Measurements from ENCODE around the gene UAP1L1. TPM values are rescaled to one million over a fixed set of nuclear protein-coding genes. Genes with fewer than 3 reads are reported as not detected.
"Not testable (repeated sequence)": the region's sequence is repeated elsewhere in the genome, so short reads cannot be mapped to it uniquely, and the experiment has no call there.

The UAP1L1 gene
- total RNA-seq, 1 donor from 2014 or later, result 40.2 TPM

DNA sequence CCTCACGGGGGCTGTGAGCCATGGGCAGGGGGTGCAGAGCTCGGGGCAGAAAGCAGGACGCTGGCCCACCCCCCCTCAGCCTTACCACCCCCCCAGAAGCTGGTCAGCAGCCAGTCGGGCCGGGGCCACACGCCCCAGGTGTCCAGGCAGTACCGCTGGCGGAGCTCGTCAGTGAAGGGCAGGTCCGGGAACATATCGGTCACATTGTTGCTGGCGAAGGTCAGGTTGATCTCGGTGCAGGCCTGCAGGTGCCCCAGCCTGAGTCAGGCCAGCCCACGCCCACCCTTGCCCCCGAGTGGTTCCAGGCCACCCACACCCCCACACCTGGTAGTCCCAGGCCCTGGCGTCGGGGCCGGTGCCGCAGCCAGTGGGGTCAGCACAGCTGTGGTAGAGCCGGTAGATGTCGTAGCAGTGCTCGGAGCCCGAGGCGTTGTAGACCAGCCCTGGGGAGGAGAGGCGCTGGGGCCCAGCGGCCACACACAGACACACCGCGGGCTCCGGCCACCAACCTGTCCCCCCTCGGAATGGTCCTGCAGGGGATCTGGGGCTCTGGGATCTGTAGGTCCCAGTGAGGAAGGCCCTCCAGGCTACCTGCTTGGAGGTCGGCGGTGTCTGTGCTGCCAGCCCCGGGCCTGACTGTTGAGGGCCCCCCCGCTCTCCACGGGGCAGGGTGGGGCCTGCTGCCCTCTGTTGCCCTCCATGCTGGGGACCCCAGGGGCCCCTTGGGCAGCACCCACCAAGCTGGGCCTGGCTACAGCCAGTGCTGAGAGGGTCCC is 34.7 kb downstream of the UAP1L1 start:
- DNase-seq (ENCODE audit: low read depth), result no peak

DNA sequence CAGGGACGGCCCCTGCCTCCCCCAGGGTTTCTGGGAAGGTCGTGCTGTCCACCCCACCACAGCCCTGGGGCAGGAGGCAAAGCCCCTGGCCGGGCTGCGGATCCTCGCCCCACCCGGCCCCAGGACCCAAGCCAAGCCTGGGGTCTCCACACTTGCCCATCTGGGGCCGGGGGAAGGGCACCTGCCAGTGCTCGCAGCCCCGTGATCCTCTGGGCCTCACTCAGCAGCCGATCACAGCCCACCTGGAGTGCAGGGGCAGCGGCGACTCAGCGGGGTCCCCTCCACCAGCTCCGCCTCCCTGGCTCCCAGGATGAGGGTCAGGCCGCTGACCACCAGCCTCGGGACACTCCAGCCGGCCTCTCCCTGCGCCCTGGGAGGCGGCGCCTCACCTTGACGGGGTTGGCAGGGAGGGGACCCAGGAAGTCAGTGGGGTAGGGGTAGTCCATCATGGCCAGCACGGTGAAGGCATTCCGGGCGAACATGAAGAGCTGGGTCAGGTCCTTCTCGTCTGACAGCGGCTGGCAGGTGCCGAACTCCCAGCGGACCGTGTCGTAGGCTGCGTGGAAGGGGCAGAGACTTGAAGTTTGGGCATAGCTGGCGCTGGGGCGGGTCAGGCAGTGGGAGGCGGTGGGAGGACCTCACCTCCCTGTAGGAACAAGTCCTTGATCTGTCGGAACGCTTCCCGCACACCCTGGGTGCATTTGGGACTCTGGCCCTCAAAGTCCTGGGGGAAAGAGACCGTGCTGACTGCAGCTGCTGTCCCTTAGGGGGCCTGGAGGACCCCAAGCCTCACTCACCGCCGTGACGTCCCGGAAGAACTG is 35.5 kb downstream of the UAP1L1 start:
- DNase-seq (ENCODE audit: low read depth), result no peak

DNA sequence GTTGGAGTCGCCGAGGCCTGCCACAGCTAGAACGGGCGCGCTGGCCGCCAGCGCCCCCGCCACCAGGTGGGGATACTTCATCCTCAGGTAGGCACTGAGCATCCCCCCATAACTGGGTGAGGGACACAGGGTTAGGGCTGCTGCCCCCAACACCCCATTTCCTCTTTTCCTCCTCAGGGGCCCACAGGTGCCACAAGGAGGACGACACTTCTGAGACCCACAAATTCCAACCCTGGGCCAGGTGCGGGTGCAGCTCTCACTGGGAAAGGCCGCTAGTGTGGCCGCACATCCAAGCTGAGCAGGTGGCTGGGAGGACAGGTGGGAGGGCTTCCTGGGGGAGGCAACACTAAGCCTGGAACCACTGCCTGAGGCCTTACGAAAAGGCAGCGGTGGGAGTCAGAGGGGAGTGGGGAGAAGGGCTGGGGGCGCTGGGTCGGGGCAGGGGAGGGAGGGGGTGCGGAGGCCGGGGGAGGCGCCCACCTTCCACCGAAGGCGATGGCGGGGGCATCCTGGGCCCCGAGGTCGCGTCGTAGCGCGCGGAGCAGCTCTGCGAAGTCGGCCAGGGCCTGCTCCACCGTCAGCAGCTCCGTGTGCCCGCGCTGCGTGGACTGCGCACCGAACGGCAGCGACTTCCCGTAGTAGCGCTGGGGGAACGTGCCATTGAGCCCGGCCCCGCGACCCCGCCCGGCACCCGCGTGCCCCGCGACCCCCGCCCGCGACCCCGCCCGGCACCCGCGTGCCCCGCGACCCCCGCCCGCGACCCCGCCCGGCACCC is 36.3 kb downstream of the UAP1L1 start:
- no peak for DNase-seq (ENCODE audit: low read depth)

DNA sequence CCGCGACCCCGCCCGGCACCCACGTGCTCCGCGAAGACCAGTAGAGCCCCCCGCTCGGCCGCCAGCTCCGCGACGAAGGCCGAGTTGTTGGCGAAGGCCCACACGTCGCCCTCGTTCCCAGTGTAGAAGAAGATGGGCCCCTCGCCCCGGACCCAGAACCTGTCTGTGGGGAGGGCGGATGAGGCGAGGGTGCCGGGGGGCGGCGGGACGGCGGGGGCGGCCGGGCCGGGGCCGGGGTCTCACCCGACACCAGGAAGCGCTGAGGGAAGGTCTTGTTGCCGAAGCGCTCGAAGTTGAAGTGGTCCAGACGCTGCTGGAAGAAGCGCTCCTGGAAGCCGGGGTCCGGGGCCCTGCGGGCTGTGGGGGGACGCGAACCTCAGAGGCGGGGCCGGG is 36.9 kb downstream of the UAP1L1 start:
- DNase-seq (ENCODE audit: low read depth), result no peak

DNA sequence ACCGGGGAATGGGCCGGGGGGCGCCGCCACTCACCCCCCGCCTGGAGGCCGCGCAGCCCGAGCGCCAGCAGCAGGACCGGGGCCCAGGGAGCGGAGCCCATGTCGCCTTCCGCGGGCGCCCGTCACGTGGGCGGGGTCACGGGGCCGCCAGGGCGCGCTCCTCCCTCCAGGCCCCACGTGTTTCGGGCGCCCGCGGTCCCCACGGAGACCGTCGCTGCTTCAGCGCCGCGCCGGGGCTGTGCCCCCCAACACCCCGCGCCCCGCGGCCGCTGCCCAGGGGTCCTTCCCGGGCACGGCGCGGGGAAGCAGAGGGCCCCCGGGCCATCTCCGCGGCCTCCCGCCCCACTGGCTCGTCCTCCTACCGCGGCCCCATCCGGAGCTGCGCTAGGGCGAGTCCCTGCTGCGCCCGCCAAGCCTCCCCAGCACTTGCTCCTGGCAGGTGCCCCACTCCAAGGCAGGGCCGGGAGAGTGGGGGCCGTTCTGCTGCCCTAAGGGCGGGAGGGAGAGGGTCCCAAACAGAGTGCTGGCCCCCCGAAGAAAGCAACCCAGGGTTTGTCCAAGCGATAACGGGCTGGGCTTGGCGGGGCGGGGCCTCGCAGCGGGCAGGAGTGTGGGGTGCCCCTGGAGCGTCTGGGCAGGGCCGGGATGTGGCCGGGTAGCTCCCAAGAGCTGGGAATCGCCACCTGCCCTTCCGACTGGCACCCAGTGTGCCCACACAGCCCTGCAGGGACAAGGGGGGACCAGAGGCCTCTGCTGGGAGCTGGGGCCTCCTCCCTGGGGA is 37.5 kb downstream of the UAP1L1 start, which contains the start of gene DPP7:
TSS of gene DPP7 (minus strand) at position 121 of the 781 bp plus-strand sequence. CDS start at position 101, 20 bp downstream.
- peak; percentile 61 for DNase-seq (ENCODE audit: low read depth)

DNA sequence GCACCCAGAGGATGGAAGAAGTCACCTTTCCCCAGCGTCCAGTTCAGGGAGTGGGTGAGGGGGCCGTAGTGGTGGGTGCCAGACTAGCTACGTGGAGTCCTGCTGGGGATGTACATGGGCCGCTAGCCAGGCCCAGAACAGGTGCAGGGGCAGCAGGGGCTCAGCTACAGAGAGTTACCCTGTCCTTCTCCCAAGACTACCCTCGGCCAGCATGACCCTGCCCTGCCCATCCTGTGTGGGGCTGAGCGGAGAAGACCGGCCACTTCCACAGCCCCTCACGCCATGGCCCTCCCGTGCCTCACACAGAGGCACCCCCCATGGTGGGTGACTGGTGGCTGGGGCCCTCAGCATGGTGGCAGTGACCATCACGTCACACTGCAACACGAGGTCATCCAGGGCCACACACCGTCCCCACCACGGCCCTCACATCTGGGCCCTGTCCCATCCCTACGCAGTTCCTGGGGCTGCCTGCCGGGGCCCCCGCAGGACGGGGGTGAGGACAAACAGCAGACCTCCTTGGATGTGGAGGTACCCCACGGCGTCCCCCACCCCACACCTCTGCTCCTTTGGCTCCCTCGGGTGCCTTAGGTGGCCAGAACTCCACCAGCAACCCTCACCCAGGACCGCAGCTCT is 38.2 kb downstream of the UAP1L1 start:
- no peak for DNase-seq (ENCODE audit: low read depth)

DNA sequence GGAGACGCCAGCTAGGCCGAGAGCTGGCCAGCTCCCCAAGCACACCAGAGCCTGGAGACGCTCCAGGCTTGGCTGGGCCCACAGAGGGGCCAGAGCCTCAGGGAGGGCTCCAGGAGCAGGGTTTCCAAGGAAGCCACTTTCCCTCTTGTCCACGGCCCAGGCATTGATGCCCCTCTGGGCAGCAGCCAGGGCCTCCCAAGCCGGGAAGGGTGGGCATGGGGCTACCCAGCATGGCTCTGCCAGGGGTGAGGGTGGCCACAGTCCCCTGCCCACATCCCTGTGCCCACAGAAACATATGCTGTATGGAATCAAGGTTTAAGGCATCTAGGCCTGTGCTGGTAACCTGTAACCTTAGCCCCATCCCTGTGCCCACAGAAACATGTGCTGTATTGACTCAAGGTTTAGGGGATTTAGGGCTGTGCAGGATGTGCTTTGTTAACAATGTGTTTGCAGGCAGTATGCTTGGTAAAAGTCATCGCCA is 38.8 kb downstream of the UAP1L1 start:
- DNase-seq (ENCODE audit: low read depth), result no peak

DNA sequence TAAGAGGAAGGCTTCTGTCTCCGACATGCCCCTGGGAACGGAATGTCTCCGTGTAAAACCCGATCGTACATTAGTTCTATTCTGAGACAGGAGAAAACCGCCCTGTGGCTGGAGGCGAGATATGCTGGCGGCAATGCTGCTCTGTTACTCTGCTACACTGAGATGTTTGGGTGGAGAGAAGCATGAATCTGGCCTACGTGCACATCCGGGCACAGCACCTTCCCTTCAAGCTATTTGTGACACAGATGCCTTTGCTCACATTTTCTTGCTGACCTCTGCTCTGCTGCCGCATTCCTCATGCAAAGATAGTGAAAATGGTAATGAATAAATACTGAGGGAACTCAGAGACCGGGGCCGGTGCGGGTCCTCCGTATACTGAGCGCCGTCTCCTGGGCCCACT is 39.4 kb downstream of the UAP1L1 start:
- no peak for DNase-seq (ENCODE audit: low read depth)

DNA sequence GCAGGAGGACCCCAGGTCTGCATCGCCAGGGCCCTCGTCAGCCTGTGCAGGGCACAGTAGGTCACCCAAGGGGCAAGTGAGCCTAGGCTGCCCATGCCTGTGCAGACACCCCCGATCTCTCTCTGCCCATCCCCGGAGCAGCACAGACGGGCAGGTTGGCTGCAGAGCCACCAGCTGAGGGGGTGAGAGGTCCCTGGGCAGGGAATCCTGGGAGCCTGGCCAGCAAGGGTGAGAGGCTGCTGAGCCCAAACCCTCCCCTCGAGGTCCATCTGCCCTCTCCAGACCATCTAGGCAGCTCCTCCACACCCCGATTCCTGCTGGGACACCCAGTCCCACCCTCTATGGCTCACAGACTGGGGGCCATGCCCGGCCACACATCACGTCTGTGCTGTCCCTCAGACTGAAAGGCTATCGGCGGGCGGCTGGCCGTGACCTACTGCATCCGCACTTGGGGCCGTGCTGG is 40.0 kb downstream of the UAP1L1 start:
- DNase-seq (ENCODE audit: low read depth), result no peak

DNA sequence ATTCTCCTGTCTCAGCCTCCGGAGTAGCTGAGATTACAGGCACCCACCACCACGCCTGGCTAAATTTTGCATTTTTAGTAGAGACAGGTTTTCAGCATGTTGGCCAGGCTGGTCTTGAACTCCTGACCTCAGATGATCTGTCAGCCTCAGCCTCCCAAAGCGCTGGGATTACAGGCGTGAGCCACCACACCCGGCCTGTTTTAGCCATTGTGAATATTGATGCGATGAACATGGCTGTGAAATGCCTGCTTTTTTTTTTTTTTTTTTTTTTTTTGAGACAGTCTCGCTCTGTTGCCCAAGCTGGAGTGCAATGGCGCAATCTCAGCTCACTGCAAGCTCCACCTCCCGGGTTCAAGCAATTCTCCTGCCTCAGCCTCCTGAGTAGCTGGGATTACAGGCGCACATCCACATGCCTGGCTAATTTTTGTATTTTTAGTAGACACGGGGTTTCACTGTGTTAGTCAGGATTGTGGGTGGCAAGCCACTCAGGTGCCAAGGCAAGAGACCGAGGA is 40.8 kb downstream of the UAP1L1 start:
- DNase-seq (ENCODE audit: low read depth), result not testable (repeated sequence)

DNA sequence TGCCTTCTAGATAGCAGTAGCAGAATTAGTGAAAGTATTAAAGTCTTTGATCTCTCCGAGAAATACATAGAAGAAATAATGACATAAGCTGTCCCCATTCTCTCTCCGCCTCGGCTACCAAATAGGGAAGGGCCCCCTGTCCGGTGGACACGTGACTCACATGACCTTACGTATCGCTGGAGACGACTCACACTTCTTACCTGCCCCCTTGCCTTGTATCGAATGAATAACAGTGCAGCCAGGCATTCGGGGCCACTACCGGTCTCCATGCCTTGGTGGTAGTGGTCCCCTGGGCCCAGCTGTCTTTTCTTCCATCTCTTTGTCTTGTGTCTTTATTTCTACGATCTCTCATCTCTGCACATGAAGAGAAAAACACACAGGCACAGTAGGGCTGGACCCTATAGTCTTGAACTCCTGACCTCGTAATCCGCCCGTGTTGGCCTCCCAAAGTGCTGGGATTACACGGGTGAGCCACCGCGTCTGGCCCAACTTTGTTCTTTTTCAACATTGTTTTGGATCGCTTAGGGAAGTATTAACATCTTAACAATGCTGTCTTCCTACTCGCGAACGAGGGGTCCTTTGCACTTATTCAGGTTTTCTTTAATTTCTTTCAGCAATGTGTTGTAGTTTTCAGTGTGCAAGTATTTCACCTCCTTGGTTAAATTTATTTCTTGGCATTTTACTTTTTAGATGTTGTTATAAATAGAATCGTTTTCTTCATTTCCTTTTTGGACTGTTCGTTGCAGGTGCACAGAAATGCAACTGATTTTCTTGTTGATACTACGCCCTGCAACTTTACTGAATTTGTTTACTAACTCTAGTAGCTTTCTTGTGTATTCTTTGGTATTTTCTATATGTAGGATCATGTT is 44.8 kb downstream of the UAP1L1 start:
- not testable (repeated sequence) for DNase-seq (ENCODE audit: low read depth)

DNA sequence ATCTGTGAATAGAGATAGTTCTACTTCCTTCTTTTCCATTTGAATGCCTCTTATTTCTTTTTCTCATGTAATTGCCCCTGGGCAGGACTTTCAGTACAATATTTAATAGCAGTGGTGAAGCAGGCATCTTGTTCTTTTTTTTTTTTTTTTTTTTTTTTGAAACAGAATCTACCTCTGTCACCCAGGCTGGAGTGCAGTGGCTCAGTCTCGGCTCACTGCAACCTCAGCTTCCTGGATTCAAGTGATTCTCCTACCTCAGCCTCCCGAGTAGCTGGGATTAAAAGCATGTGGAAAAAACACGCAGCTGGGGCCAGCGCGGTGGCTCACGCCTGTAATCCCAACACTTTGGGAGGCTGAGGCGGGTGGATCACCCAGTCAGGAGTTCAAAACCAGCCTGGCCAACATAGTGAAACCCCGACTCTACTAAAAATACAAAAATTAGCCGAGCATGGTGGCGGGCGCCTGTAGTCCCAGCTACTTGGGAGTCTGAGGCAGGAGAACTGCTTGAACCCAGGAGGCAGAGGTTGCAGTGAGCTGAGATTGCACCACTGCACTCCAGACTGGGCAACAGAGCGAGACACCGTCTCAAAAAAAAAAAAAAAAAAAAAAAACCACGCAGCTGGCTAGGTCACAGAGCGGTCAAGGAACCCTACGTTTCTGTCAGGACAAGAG is 45.6 kb downstream of the UAP1L1 start:
- not testable (repeated sequence) for DNase-seq (ENCODE audit: low read depth)

DNA sequence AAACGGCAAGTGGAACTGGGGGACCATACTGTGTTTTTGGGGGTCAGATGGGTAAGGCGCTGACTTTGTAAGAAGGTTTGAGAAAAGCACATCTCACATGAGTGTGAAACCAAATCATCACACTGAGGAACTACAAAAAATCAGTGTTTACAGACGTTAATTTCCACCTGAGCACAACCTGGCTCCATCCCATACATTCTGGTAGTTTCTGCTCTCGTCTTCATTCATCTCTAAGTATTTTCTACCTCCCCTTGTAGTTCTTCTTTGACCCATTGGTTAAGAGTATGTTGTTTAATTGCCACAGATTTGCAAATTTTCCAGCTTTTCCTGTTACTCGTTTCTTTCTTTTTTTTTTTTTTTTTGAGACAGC is 46.1 kb downstream of the UAP1L1 start:
- no peak for DNase-seq (ENCODE audit: low read depth)

DNA sequence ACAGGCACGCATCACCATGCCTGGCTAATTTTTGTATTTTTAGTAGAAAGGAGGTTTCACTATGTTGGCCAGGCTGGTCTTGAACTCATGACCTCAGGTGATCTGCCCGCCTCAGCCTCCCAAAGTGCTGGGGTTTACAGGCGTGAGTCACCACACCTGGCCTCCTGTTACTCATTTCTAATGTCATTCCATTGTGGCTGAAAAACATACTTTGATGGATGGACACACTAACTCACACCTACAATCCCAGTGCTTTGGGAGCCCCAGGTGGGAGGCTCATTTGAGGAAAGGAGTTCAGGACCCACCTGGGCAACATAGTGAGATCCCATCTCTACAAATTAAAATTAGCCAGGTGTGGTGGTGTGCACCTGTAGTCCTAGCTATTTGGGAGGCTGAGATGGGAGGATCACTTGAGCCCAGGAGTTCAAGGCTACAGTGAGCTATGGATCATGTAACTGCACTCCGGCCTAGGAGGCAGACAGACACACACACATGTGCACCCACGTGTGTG is 46.7 kb downstream of the UAP1L1 start:
- DNase-seq (ENCODE audit: low read depth), result not testable (repeated sequence)

DNA sequence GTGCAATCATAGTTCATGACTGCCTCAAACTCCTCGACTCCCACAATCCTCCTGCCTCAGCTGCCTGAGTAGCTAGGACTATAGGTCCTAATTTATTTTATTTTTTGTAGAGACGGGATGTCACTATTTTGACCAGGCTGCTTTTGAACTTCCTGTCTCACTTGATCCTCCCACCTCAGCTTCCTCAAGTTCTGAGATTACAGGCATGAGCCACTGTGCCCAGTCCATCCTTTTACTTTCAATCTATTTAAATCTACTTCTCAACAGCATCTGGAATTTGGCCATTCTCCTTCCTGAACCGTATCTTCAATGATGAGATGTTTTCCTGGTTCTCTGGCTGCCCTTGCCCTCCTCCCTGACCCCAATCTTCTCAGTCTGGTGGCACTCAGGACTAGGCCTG is 49.5 kb downstream of the UAP1L1 start:
- no peak for DNase-seq (ENCODE audit: low read depth)

DNA sequence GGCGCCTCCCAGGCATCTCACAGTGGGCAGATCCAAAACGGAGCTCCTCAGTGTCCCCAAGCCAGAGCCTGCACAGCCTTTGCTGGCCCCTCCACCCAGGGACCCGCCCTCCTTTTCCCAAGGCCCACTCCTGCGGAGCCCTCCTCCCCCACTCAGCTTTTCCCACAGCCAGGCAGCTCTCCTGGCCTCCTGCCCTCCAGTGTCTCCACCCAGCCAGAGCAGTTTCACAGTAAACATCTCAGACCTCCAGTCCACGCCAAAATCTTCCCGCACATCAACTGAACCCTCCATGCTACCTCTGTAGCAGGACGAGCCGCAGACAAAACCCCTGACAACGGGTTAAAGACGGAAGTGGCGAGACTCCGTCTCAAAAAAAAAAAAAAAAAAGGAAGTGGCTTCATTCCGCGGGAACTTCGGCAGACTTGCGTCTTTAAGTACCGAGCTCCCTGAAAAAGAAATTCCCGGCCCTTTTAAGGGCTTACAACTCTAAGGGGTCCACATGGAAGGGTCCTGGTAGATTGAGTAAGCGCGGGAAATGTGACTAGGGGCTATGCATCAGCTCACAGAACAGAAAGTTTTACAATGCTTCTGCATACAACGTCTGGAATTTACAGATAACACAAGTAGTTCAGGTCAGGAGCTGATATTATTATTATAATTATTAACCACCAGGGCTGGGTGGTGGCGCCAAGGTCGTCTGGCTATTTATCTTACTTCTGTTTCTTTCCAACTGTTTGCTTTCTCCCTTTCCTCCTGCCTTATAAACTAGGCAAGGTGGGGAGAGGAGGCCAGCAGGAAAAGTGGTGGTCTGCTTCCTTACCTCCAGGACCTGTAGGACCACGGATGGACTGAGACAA is 50.2 kb downstream of the UAP1L1 start:
- DNase-seq (ENCODE audit: low read depth), result no peak
